GM21390 (cell line): ENCODE results near the gene C2CD4A.
"Not testable (repeated sequence)": the region's sequence is repeated elsewhere in the genome, so short reads cannot be mapped to it uniquely, and the experiment has no call there.

Source experiments
- ATAC-seq: cut with Tn5 transposase; IDR thresholded peaks from one replicate; pipeline ENCODE4 v1.9.1; 2021; ENCODE audit not compliant: unreplicated experiment

C2CD4A gene, protein sequence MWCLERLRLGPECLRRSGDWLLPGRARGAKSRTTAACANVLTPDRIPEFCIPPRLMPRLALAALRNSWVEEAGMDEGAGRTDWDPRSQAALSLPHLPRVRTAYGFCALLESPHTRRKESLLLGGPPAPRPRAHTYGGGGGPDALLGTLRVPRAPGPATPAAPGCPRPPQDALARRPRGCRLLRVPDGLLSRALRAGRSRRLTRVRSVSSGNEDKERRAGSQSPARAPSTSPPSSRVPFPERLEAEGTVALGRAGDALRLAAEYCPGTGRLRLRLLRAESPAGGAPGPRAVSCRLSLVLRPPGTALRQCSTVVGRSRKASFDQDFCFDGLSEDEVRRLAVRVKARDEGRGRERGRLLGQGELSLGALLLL

DNA sequence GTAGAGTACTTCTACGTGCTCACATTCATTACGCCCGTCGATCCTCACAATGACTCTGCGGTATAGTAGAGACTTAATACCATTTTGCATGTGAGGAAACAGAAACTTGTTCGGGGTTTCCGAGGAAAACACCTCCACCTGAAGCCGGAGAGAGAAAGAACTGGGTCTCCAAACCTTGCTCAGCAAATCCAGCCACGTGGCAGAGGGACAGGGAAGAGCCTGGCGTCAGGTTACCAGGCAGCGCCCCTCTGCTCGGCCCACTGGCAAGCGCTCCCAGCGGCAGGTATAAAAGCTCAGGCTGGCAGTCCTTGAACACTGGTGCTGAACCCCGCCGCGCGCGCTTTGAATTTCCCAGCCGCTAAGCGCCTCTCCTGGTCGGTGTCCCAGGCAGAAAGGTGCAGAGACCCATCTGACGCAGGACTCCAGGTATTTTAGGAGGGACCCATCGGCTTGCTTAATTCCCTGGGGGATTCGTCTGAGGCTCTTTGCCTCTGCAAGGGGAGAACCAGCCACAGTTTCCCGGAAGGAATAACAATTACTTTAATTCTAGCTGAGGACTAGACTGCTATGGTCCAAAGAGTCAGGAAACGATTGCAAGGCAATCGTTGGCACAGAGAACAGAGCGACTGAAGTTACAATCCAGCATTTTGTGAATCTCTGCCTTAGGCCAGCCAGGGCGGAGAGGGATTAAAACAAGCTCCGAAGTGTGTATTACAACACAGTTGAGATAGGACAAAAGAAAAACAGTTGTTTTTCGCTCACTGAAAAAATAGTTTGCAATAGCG lies at the start of gene C2CD4A:
Gene C2CD4A, plus strand, starts transcription at position 315 of the 785 bp plus-strand sequence. CDS start 637 bp downstream, outside the sequence.
- peak; percentile 35 for ATAC-seq

DNA sequence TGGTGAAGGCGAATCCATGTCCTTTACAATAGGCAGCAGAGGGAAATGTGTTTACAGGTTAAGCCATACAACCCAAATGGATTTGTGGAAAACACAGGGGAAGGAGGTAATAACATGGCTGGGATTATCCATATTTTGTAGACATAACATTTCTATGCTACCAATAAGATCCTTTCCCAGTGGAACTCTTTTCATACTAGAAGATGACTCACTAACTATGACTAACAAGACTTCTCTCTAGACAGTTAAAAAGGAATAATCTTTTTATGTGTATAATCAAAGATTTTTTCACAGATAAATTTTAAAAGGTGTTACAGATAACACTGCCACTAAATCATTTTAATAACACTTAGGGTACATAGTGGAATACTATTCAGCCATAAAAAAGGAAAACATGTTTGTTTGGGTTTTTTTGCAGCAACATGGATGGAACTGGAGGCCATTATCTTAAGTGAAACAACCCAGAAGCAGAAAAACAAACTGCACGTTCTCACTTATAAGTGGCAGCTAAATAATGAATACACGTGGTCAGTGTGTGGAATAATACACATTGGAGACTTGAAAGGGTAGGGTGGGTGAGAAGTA lies 46.1 kb upstream of the C2CD4A start:
- ATAC-seq, result no peak

DNA sequence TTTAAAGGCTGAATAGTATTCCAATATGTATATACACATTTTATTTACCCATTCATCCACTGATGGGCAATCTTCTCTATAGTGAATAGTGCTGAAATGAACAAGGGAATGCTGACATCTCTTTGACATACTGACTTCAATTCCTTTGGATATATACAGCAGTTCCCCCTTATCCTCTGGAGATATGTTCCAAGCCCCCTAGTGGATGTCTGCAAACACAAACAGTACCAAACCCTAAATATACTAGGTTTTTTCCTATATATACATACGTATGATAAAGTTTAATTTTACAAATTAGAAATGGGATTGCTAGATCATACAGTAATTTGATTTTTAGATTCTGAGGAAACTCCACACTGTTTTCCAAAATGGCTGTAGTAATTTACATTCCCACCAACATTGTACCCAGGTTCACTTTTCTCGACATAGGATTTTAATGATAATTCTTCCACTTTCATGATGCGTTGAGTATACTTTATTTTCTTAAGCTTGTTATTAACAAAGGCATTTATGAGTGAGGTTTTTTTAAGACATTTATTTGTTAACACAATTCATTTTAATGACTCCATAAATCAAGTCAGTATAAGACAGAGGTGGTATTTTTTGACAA lies 44.7 kb upstream of the C2CD4A start:
- ATAC-seq, result no peak

DNA sequence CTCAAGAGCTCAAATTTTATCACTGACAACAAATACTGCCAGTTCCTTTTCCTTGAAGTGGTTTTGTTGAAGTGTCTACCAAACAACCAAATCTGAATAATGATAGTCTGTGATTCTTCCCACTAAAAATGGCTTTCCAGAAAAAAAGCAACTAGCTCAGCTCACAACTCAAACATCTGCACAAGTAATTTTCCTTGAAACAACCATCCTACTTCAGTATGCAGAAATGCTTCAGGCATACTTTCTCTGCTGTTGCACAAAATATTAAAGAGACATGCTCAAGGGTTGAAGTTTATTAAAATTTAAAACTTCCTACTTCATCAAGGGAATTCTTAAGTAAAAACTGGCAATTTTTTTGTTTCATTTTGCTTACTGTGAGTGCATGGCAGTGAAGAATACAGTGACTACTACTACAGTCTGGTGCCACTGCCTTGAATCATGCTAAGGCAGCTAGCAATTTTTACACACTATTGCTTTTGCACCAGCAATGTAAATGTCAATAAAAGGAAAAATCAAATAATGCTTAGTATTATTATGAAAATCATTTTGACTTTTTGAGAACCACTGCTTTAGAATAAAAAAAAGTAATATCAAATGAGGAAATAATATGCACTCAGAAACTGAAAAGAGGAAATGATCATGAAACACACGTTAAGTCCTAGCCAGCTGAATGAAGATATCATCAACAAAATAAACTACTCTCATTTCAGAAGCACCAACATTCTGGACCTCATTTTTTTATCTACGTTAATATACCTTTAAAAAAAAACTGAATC lies 40.1 kb upstream of the C2CD4A start:
- ATAC-seq, result peak; percentile 66

DNA sequence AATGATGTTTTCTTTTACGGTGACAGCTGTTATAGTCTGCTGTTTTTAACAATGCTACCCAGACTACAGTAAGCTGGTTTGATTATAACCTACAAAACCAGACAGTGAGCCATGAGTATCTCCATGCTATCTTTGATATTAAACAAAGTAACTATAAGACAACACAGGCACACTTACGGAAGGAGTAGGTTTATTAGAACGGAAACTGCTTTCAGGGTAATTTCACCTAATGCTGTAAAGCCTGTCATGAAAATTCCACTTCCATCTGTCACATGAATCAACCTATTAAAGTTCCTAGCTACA lies 39.6 kb upstream of the C2CD4A start:
- no peak for ATAC-seq

DNA sequence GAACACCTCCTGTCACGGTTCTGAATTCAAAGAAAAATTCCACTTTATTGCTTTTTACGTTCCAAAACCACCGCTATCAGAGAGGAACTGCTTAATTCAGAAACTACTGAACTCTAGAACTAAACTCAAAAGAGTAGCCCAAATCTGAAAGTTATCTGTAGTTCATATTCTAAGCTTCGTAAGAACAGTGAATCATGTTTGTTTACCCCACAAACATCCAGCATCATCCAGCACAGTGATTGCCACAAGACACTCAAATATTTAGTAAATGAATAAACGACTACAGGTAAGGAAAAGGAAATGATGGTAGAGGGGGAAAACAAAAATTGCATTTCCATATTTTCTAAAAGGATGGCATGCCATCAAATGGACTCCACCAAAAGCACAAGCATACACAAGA lies 38.9 kb upstream of the C2CD4A start:
- ATAC-seq, result no peak

DNA sequence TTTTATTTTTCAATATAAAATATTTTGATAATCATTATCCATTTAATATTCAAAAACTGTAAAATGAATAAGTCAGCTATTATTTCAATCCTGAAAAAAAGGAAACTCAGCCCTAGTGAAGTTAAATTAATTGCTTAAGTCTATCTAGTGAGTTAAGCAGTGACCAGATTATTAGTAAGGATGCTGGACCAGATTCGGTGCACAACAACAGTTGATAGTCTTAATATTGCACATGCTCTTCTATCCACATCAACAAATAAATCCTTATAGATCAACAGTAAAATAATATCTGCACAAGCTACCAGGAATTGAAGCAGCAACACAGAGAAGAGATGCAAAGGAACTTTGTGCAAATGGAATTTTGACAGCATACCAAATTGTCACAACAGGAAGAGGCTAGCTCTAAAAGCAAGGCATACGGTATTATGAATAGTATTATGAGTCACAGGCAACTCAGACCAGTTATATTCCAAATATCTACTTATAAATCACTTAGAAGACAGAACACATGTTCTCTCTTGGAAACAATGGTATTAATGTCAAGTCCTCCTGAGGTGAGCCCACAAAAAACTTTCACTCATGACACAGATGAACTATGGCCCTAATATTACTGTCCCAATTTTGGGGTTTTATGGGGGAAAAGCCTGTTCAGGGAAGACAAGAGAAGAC lies 31.4 kb upstream of the C2CD4A start:
- ATAC-seq, result no peak

DNA sequence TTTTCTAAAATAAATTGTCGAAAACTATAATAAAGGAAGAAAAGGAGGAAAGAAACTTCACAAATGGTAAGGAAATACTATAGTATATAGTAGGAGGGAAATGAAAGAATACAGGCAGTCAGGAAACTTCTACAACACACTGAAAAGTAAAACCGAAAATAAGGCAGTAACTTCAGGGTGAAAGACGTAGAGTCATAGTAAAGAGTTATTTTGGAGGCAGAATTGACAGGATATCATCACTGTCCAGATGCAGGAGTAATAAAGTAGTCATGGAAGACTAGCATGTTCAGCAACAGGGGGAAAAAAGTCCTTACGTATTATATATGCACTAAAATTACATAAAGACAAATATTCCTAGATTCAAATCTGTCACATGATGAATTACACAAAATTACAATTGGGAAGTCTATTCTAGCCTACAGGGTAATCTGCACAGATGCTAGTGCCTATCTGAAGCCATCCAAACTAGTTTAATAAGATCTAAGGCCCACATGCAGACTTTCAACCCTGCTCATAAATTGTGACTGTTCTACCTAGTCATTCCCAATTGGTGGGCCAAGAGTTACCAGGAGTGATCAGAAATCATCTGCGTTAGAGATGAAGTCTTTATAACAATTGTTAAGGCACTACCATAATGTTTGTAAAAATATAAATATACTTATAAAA lies 20.6 kb upstream of the C2CD4A start:
- peak; percentile 79 for ATAC-seq

DNA sequence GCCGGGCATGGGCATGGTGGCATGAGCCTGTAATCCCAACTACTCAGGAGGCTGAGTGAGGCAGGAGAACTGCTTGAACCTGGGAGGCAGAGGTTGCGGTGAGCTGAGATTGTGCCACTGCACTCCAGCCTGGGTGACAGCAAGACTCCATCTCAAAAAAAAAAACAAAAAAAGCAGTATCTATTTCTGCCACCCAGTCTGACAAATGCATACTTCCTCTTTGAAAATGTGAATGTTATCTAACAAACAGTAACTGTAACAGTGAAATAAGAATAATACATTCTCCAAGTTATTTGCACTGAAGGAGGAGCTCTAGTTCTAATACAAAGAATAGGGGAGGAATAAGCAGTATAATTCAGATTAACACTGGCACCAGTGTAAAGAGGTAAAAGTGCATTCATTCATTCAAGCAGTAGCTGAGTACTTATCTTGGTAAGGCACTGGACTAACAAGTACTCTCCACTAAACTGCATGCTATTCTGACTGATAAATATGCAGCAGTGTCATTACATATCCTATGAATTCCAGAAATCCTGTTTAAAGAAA lies 19.4 kb upstream of the C2CD4A start:
- peak; percentile 42 for ATAC-seq

DNA sequence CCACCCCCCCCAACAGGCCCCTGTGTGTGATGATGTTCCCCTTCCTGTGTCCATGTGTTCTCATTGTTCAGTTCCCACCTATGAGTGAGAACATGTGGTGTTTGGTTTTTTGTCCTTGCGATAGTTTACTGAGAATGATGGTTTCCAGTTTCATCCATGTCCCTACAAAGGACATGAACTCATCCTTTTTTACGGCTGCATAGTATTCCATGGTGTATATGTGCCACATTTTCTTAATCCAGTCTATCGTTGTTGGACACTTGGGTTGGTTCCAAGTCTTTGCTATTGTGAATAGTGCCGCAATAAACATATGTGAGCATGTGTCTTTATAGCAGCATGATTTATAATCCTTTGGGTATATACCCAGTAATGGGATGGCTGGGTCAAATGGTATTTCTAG lies 18.5 kb upstream of the C2CD4A start:
- ATAC-seq, result not testable (repeated sequence)

DNA sequence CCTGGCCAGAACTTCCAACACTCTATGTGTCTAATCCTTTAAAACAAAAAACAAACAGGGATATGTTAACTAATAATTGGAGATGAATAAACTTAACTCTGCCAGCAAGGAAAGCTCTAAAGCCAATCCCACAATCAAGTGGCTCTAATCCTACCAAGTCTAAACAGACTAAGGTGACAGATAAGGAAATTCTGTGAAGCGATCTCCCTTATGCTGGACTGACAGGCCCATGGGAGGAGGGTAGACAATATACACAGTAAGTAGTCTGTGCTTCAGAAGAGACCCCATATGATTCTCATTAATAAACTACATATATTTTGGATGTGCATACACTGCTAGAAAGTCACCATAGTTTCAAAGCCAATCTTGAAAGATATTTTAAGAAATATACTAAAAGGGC lies 16.7 kb upstream of the C2CD4A start:
- no peak for ATAC-seq

DNA sequence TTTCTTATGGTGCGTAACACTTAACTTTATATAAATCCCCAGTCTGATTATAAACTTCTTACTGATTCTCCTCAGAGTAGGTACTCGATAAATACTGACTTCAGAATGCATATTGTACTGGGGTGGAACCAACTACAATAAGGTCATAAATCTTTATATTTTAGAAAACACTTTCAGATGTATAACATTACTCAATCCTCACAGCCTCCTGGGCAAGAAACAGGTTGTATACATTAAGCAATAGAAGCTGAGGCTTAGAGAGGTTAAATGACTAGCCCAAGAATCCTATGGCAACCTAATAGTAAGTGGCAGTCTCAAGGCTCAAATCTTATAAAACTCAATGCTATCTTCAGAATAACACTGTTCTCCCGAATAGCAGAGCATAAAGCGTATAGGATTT lies 15.6 kb upstream of the C2CD4A start:
- ATAC-seq, result no peak

DNA sequence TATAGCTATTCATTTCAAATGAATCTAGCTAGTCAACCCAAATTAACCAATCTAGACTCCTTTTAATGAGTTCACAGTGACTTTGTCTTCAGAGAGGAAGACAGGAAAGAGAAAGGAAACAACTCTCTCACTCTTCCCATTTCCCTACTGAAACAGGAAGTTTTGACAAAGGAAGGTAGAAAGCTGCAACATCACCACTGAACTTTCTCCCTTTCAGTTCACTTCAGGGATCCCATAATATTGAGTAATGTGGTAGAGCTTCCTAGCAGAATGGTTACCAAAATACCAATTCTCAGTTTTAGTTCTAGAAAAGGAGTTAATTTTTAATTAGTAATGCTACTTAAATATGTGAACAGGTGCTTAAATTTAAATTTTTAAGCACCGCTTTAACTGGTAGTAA lies 14.1 kb upstream of the C2CD4A start:
- no peak for ATAC-seq

DNA sequence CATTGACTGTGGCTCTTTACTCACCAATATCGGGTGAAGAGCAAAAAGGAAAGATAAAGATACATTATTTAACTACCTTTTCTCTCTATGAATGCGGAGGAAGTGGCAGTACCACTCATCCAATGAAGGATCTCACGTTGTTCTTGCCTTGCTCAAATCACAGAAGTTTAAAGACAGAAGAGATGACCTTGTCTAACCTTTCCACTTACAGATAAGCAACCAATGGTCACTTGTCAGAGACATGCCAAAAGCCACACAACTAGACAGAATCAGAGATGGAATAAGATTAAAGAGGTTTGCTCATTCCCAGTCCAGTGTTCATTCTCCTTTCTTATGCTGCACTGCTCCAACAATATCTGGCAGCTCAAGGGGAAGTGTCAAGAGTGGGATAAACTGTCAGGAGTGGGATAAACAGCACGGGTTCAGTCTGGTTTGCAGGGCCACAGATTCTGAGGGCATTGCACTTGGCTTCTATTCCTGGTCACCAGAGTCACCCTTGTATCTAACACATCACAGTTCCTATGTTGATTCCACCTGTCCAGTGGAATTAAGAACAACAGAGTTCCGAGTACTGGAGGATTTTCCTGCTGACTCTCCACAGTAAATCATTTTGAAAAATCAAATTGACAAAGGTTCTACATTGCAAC lies 13.2 kb upstream of the C2CD4A start:
- ATAC-seq, result no peak

DNA sequence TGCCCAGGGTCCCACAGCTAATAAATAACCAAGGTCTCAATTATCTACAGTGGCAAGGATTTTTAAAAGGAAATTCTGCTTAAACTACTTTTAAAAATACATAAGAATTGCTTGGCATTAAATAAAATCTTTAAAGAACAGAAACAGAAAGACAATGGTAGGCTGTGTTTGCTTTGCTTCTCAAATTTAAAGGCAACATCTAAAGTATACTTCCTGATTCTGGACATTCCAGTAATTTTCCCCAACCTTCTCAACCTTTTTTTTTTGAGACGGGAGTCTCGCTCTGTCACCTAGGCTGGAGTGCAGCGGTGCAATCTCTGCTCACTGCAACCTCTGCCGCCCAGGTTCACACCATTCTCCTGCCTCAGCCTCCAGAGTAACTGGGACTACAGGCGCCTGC lies 11.8 kb upstream of the C2CD4A start:
- ATAC-seq, result no peak

DNA sequence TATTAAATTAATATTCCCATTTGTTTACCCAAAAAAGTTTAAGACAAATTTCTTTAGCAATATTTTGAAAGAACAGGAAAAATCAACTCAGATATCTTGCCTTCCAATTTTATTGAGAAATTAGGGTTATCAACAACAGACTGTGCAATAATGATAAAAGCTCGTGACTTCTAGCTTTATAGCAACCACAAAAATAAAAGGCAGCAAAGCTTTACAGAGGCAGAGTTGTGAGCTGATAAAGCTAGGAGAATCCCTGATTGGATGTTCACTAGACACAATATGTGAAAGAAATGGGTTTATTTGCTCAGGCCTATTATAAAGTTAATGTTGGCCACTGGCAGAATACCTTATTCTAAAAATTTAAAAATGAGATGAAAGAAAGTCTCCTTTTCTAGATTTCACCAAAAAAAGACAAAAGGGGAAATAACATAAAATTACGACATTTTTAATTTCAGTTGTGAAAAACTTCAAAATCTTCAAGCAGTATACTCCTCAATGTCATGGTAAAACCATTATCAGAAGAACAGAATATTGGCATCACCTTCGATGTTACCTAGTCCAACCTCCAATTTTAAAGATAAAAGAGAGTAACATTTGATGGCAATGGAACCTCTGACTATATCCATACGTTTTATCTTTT lies 9.3 kb upstream of the C2CD4A start:
- ATAC-seq, result no peak

DNA sequence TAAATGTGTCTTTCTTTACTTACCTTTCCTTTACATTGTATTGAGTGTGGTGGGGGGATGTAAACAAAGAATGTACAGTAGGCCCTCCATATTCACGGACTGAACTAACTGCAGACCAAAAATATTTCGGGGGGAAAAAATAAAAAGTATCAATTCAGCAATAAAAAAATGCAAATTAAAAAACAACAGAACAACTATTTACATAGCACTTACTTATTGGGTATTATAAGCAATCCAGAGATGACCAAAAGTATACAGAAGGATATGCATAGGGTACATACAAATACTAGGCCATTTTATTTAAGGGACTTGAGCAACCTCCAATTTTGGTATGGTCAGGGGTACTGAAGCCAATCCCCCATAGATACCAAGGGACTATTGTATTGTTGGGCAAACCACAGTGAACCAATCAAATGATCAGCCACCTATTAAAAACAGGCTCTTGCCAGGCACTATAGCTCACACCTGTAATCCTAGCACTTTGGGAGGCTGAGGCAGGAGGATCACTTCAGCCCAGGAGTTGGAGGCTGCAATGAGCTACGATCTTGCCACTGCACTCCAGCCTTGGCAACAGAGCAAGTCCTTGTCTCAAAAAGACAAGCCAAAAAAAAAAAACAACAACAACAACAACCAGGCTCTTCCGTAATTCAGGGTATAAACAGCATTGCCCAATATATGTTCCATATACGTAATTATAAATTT lies 8.3 kb upstream of the C2CD4A start:
- no peak for ATAC-seq
